ENCODE measurements around the gene SYT12. TPM values are rescaled to one million over a fixed set of nuclear protein-coding genes. Genes with fewer than 3 reads are reported as not detected.

Gene SYT12
- total and polyA plus RNA-seq, 4 donors, result 0.12 to 0.25 (median 0.17) TPM; not detected in 1

DNA sequence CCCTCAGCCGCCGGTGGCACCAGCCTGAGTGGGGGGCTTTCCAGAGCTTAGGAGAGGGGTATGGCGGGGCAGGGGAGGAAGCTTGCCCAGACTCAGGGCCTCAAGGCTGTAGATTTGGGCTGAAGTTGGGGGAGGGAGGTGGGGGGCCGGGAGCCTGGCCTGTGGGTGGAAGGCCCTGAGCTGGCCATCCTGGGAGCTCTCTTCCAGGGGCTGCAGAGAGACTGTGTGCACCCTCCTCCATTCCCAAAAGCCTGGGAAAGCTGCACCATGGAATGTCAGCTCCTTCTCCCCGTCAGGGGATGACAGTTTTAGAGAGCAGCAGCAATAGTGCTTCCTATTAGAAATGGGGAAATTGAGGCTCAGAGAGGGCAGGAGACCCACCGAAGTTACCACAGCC lies 1.0 kb downstream of the SYT12 start:
- Histone ChIP-seq H3K9me3 (ENCODE audit: control insufficient read depth in 4 of 4, insufficient read depth in 3 of 4, low read length in 3 of 4) (peaks cover 0 to 3% (median 0%) of the 10 kb centered on the region in 4 donors), H3K27ac (ENCODE audit: low read depth in 1 of 2, low read length in 1 of 2) (no peak overlapping the region), H3K36me3 (ENCODE audit: control insufficient read depth in 4 of 4, insufficient read depth in 4 of 4, low read length in 4 of 4) (no peaks in the 10 kb centered on the region), H3K9ac (ENCODE audit: insufficient read depth in 1 of 2, low read length in 2 of 2) (no peak overlapping the region), H3K27me3 (ENCODE audit: control insufficient read depth in 3 of 3, insufficient read depth in 3 of 3, low read length in 2 of 3) (peaks cover 3 to 30% (median 14%) of the 10 kb centered on the region in 3 donors), H3K4me1 (ENCODE audit: control insufficient read depth in 5 of 5, insufficient read depth in 5 of 5, low read length in 5 of 5) (peaks cover 0 to 13% (median 5%) of the 10 kb centered on the region in 5 donors), H3K4me3 (no peak overlapping the region)
- no peak for TF ChIP-seq CTCF (IDR thresholded peaks at IDR 0.05; ENCODE audit: control extremely low read depth, extremely low read depth)
- ATAC-seq (ENCODE audit: insufficient read depth, low FRiP score) (no peak), DNase-seq (no peak)
- WGBS, 2 donors, result 35% methylated on average over 6 of the region's 6 CpGs

DNA sequence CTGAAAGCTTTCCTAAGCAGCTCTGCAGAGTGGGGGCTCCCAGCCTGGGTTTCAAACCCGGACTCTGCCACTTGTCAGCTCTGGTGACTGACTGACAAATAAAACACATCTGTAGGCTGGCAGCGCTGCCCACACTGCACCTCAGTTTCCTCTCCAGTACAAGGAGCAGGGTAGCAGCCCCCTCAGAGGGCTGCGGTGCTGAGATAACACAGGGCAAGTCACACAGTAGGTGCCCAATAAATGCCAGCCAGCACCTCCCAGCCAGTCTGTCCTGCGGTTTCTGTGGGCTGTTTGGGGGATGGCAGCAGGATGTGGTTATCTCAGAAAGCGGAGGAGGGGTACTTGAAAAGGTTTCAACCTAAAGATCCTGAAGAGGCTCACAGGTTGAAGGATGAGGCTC lies 1.5 kb downstream of the SYT12 start:
- H3K27ac ChIP-seq (ENCODE audit: low read depth in 1 of 2, low read length in 1 of 2), result no peak overlapping the region
- TF ChIP-seq CTCF (IDR thresholded peaks at IDR 0.05; ENCODE audit: control extremely low read depth, extremely low read depth), result no peak
- H3K4me1 ChIP-seq (ENCODE audit: control insufficient read depth in 5 of 5, insufficient read depth in 5 of 5, low read length in 5 of 5), result peaks cover 0 to 13% (median 5%) of the 10 kb centered on the region in 5 donors
- WGBS, 2 donors, result 29 to 56% methylated on average over 5 of the region's 5 CpGs
- peaks cover 3 to 30% (median 14%) of the 10 kb centered on the region in 3 donors for H3K27me3 ChIP-seq (ENCODE audit: control insufficient read depth in 3 of 3, insufficient read depth in 3 of 3, low read length in 2 of 3)
- no peak overlapping the region for H3K4me3 ChIP-seq
- H3K36me3 ChIP-seq (ENCODE audit: control insufficient read depth in 4 of 4, insufficient read depth in 4 of 4, low read length in 4 of 4), result no peaks in the 10 kb centered on the region
- DNase-seq (no peak), ATAC-seq (ENCODE audit: insufficient read depth, low FRiP score) (no peak)
- H3K9me3 ChIP-seq (ENCODE audit: control insufficient read depth in 4 of 4, insufficient read depth in 3 of 4, low read length in 3 of 4), result peaks cover 0 to 3% (median 0%) of the 10 kb centered on the region in 4 donors
- no peak overlapping the region for H3K9ac ChIP-seq (ENCODE audit: insufficient read depth in 1 of 2, low read length in 2 of 2)

DNA sequence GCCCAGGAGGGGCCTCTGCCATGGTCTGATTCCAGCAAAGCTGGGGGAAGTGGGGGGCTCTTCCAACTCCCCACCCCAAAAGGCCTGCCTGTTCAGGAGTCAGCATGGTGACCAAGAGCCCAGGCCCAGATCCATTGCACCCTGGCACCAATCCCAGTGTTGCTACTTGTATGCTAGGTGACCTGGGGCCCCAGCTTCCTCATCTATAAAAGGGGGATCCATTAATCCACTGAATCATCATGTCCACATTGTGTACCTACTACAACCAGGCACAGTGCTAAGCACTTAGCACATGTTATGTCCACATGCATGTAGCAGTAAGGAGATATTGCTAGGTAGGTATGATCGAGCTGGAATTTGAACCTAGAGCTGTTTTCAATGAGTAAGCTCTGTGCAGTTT lies 2.0 kb downstream of the SYT12 start:
- H3K36me3 ChIP-seq (ENCODE audit: control insufficient read depth in 4 of 4, insufficient read depth in 4 of 4, low read length in 4 of 4), result no peaks in the 10 kb centered on the region
- no peak overlapping the region for H3K27ac ChIP-seq (ENCODE audit: low read depth in 1 of 2, low read length in 1 of 2)
- no peak overlapping the region for H3K4me3 ChIP-seq
- peaks cover 3 to 30% (median 14%) of the 10 kb centered on the region in 3 donors for H3K27me3 ChIP-seq (ENCODE audit: control insufficient read depth in 3 of 3, insufficient read depth in 3 of 3, low read length in 2 of 3)
- DNase-seq (no peak), ATAC-seq (ENCODE audit: insufficient read depth, low FRiP score) (no peak)
- TF ChIP-seq CTCF (IDR thresholded peaks at IDR 0.05; ENCODE audit: control extremely low read depth, extremely low read depth), result no peak
- WGBS, 2 donors, result 76 to 85% methylated on average over 1 of the region's 1 CpG
- no peak overlapping the region for H3K9ac ChIP-seq (ENCODE audit: insufficient read depth in 1 of 2, low read length in 2 of 2)
- peaks cover 0 to 3% (median 0%) of the 10 kb centered on the region in 4 donors for H3K9me3 ChIP-seq (ENCODE audit: control insufficient read depth in 4 of 4, insufficient read depth in 3 of 4, low read length in 3 of 4)
- H3K4me1 ChIP-seq (ENCODE audit: control insufficient read depth in 5 of 5, insufficient read depth in 5 of 5, low read length in 5 of 5), result peaks cover 0 to 13% (median 5%) of the 10 kb centered on the region in 5 donors

DNA sequence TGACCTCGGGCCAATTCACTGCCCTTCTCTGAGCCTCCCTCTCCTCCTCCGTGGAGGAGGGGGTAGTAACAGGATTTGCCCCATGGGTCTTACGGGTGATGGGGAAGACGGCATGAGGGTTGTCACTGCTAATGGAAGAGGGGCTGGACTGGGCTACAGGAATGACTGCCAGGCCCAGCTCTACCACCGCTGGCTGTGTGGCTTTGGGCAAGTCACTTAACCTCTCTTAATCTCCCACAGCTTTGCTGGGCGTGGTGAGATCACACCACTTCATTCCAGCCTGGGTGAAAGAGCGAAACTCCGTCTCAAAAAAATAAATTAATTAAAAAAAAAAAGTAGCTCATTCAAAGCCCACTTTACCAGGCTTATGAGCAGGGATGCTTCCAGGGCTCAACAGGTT lies 2.8 kb downstream of the SYT12 start:
- Histone ChIP-seq H3K9me3 (ENCODE audit: control insufficient read depth in 4 of 4, insufficient read depth in 3 of 4, low read length in 3 of 4) (peaks cover 0 to 3% (median 0%) of the 10 kb centered on the region in 4 donors), H3K4me1 (ENCODE audit: control insufficient read depth in 5 of 5, insufficient read depth in 5 of 5, low read length in 5 of 5) (peaks cover 0 to 13% (median 5%) of the 10 kb centered on the region in 5 donors), H3K4me3 (no peak overlapping the region), H3K27ac (ENCODE audit: low read depth in 1 of 2, low read length in 1 of 2) (no peak overlapping the region), H3K27me3 (ENCODE audit: control insufficient read depth in 3 of 3, insufficient read depth in 3 of 3, low read length in 2 of 3) (peaks cover 3 to 30% (median 14%) of the 10 kb centered on the region in 3 donors), H3K36me3 (ENCODE audit: control insufficient read depth in 4 of 4, insufficient read depth in 4 of 4, low read length in 4 of 4) (no peaks in the 10 kb centered on the region), H3K9ac (ENCODE audit: insufficient read depth in 1 of 2, low read length in 2 of 2) (no peak overlapping the region)
- DNase-seq, result no peak
- no peak for TF ChIP-seq CTCF (IDR thresholded peaks at IDR 0.05; ENCODE audit: control extremely low read depth, extremely low read depth)
- 81 to 83% methylated on average over 8 of the region's 8 CpGs for WGBS, 2 donors
- ATAC-seq (ENCODE audit: insufficient read depth, low FRiP score), result no peak

Measured in lung (tissue), 12 donors.